H1 (cell line): ENCODE results near the gene S100A10. TPM values are rescaled to one million over a fixed set of nuclear protein-coding genes. Genes with fewer than 3 reads are reported as not detected.

Experiments
- CTCF ChIA-PET: fragments of 300-600 bp; sonication (Branson Sonifier 250); formaldehyde crosslinking; loops from one replicate; lab custom pipeline; 2021; ENCODE audit not compliant: partially characterized antibody; lab: Charles Lee
- POLR2A ChIA-PET: fragments of 300-600 bp; sonication (Branson Sonifier 250); formaldehyde crosslinking; loops from one replicate; lab custom pipeline; 2021; ENCODE audit warnings: inconsistent platforms; ENCODE audit not compliant: partially characterized antibody; lab: Charles Lee
- DNase-seq, 2 experiments: peaks; one replicate each; pipeline versions ENCODE4 v3.0.0 to v3.0.0-alpha.2; 2010 to 2022; ENCODE audit warnings: low spot score in 2 of 2, low read depth in 1 of 2, mixed read lengths in 1 of 2
- FAIRE-seq: peaks from 2 replicates; lab custom pipeline; 2011; peaks lifted over from hg19 to GRCh38; lab: Jason Lieb, UNC
- H2AFZ ChIP-seq: 2 replicates; pipeline ENCODE4 v1.8.1; 2012; ENCODE audit warnings: low read length, inconsistent platforms
- H2AK5ac ChIP-seq: 2 replicates; pipeline ENCODE4 v1.6.1; 2013; ENCODE audit warnings: low read depth, low read length
- H2BK120ac ChIP-seq: replicated peaks from 2 replicates; pipeline ENCODE3; 2013; ENCODE audit warnings: low read depth, low read length, inconsistent platforms
- H2BK12ac ChIP-seq: 2 replicates; pipeline ENCODE4 v1.6.1; 2013; ENCODE audit warnings: low read depth, low read length
- H2BK15ac ChIP-seq: 2 replicates; pipeline ENCODE4 v1.6.1; 2013; ENCODE audit warnings: low read length
- H2BK20ac ChIP-seq: 2 replicates; pipeline ENCODE4 v1.6.1; 2013; ENCODE audit warnings: low read length
- H2BK5ac ChIP-seq: 2 replicates; pipeline ENCODE4 v1.6.1; 2013; ENCODE audit warnings: low read depth, low read length
- H3K14ac ChIP-seq: 2 replicates; pipeline ENCODE4 v1.6.1; 2013; ENCODE audit warnings: inconsistent platforms; ENCODE audit not compliant: insufficient read length
- H3K18ac ChIP-seq: 2 replicates; pipeline ENCODE4 v1.6.1; 2013; ENCODE audit warnings: low read length; ENCODE audit errors: extremely low read depth
- H3K23ac ChIP-seq: 2 replicates; pipeline ENCODE4 v1.6.1; 2013; ENCODE audit warnings: inconsistent platforms; ENCODE audit not compliant: insufficient read length
- H3K23me2 ChIP-seq: 2 replicates; pipeline ENCODE4 v1.6.1; 2013; ENCODE audit warnings: low read depth, low read length
- H3K27ac ChIP-seq: 2 replicates; pipeline ENCODE4 v1.6.1; 2011; ENCODE audit warnings: low read depth, low read length, inconsistent platforms
- H3K27me3 ChIP-seq, 4 experiments: replicated peaks in 1 of 4; 1 replicate in 1 of 4; 2 replicates in 3 of 4; pipeline versions ENCODE4 v1.6.1 to v1.8.1; 2011 to 2013; ENCODE audit warnings: low read length in 3 of 4, mild to moderate bottlenecking in 3 of 4, inconsistent platforms in 2 of 4, mixed read lengths in 2 of 4, moderate library complexity in 1 of 4; ENCODE audit not compliant: control insufficient read depth in 3 of 4, insufficient read depth in 3 of 4; ENCODE audit errors: extremely low read depth in 1 of 4
- H3K36me3 ChIP-seq, 4 experiments: 2 replicates each; pipeline versions ENCODE4 v1.6.1 to v1.8.1; 2011 to 2013; ENCODE audit warnings: mild to moderate bottlenecking in 4 of 4, low read length in 3 of 4, moderate library complexity in 2 of 4, control low read depth in 1 of 4, inconsistent platforms in 1 of 4; ENCODE audit not compliant: insufficient read depth in 4 of 4, control insufficient read depth in 2 of 4
- H3K4ac ChIP-seq: replicated peaks from 2 replicates; pipeline ENCODE3; 2013; ENCODE audit warnings: low read length, low read depth, mixed read lengths, inconsistent platforms; ENCODE audit not compliant: insufficient read length
- H3K4me1 ChIP-seq, 4 experiments: replicated peaks in 1 of 4; 1 replicate in 1 of 4; 2 replicates in 3 of 4; pipeline versions ENCODE4 v1.6.1 to v1.8.1; 2011 to 2013; ENCODE audit warnings: low read length in 3 of 4, inconsistent platforms in 2 of 4, mixed read lengths in 1 of 4; ENCODE audit not compliant: insufficient read depth in 4 of 4, control insufficient read depth in 3 of 4
- H3K4me2 ChIP-seq, 2 experiments: 2 replicates each; pipeline versions ENCODE4 v1.6.1 to v1.8.1; 2011 to 2013; ENCODE audit warnings: low read depth in 2 of 2, low read length in 2 of 2, control low read depth in 1 of 2, inconsistent platforms in 1 of 2, mild to moderate bottlenecking in 1 of 2; ENCODE audit not compliant: insufficient read depth in 1 of 2
- H3K4me3 ChIP-seq, 4 experiments: fragments of 200-600, 300-600 bp in 1 of 4; sonication (generic), shearing (Covaris generic), sonication (Bioruptor Twin) in 1 of 4; 2 replicates each; pipeline versions ENCODE4 v1.5.1 to v1.8.1; 2011 to 2016; ENCODE audit warnings: low read length in 4 of 4, low read depth in 3 of 4, control low read depth in 2 of 4, inconsistent platforms in 2 of 4, mild to moderate bottlenecking in 2 of 4, mixed read lengths in 1 of 4, moderate library complexity in 1 of 4; ENCODE audit not compliant: insufficient read depth in 2 of 4; ENCODE audit errors: extremely low read depth in 1 of 4
- H3K56ac ChIP-seq: replicated peaks from 2 replicates; pipeline ENCODE3; 2013; ENCODE audit warnings: low read depth, mild to moderate bottlenecking, mixed read lengths, low read length, inconsistent platforms; ENCODE audit not compliant: insufficient read length
- H3K79me1 ChIP-seq: 2 replicates; pipeline ENCODE4 v1.6.1; 2013; ENCODE audit warnings: low read depth, low read length, control low read depth
- H3K79me2 ChIP-seq, 2 experiments: 2 replicates each; pipeline versions ENCODE4 v1.6.1 to v1.8.1; 2012 to 2013; ENCODE audit warnings: low read length in 2 of 2, mild to moderate bottlenecking in 2 of 2, inconsistent platforms in 1 of 2; ENCODE audit not compliant: insufficient read depth in 2 of 2, control insufficient read depth in 1 of 2
- H3K9ac ChIP-seq, 4 experiments: replicated peaks in 1 of 4; 1 replicate in 1 of 4; 2 replicates in 3 of 4; pipeline versions ENCODE4 v1.6.1 to v1.8.1; 2011 to 2013; ENCODE audit warnings: low read depth in 3 of 4, low read length in 3 of 4, control low read depth in 2 of 4, mild to moderate bottlenecking in 2 of 4, moderate library complexity in 2 of 4, inconsistent platforms in 1 of 4; ENCODE audit errors: extremely low read depth in 1 of 4
- H3K9me3 ChIP-seq, 2 experiments: 2 replicates each; pipeline versions ENCODE4 v1.6.1 to v1.8.1; 2012 to 2013; ENCODE audit warnings: mild to moderate bottlenecking in 2 of 2, moderate library complexity in 2 of 2, control low read depth in 1 of 2, inconsistent platforms in 1 of 2, low read depth in 1 of 2, low read length in 1 of 2, mixed read lengths in 1 of 2; ENCODE audit not compliant: insufficient read depth in 2 of 2
- H4K20me1 ChIP-seq, 2 experiments: replicated peaks in 1 of 2; 2 replicates each; pipeline versions ENCODE3 to v1.8.1; 2011 to 2013; ENCODE audit warnings: inconsistent platforms in 2 of 2, low read length in 2 of 2, mild to moderate bottlenecking in 1 of 2; ENCODE audit not compliant: insufficient read depth in 2 of 2, control insufficient read depth in 1 of 2
- H4K5ac ChIP-seq: 2 replicates; pipeline ENCODE4 v1.6.1; 2013; ENCODE audit warnings: low read length, low read depth, mixed read lengths, inconsistent platforms; ENCODE audit not compliant: insufficient read length
- H4K8ac ChIP-seq: 2 replicates; pipeline ENCODE4 v1.8.0; 2013; ENCODE audit warnings: mild to moderate bottlenecking, moderate library complexity, low read length, inconsistent platforms; ENCODE audit not compliant: insufficient read depth; ENCODE audit errors: extremely low read depth
- H4K91ac ChIP-seq: replicated peaks from 2 replicates; pipeline ENCODE3; 2013; ENCODE audit warnings: low read length, mixed read lengths, inconsistent platforms; ENCODE audit not compliant: insufficient read length
- ASH2L ChIP-seq: fragments of 200-600, 300-600 bp; sonication (generic); IDR thresholded peaks from one replicate; pipeline ENCODE4 v1.7.1; 2017; ENCODE audit warnings: low read length
- BCL11A ChIP-seq, 2 experiments: IDR thresholded peaks; one replicate each; pipeline ENCODE4 v1.6.1; 2011; ENCODE audit warnings: low read depth in 2 of 2, low read length in 2 of 2, mild to moderate bottlenecking in 2 of 2
- BRCA1 ChIP-seq: IDR thresholded peaks from 2 replicates; pipeline ENCODE4 v1.6.1; 2012; ENCODE audit warnings: low read depth, low read length, improper control_type of control experiment
- CEBPB ChIP-seq: IDR thresholded peaks from 2 replicates; pipeline ENCODE4 v1.6.1; 2012; ENCODE audit warnings: low read depth, low read length
- CREB1 ChIP-seq: IDR thresholded peaks from 2 replicates; pipeline ENCODE4 v1.6.1; 2012; ENCODE audit warnings: inconsistent platforms
- CTBP2 ChIP-seq: IDR thresholded peaks from 2 replicates; pipeline ENCODE4 v1.7.0; 2011; ENCODE audit warnings: borderline replicate concordance, mild to moderate bottlenecking, moderate library complexity, mixed read lengths, low read length; ENCODE audit not compliant: insufficient read depth, insufficient read length
- KDM4A ChIP-seq: IDR thresholded peaks from one replicate; pipeline ENCODE4 v1.7.1; 2012; ENCODE audit warnings: low read depth, mild to moderate bottlenecking, moderate library complexity, low read length, inconsistent platforms; ENCODE audit not compliant: severe bottlenecking
- NANOG ChIP-seq: IDR thresholded peaks from 2 replicates; pipeline ENCODE4 v1.6.1; 2011; ENCODE audit warnings: low read length, low read depth, mild to moderate bottlenecking, inconsistent platforms; ENCODE audit not compliant: insufficient read depth, poor library complexity, severe bottlenecking
- PHF8 ChIP-seq: fragments of 200-600 bp; sonication (generic); conservative IDR thresholded peaks from 2 replicates; pipeline ENCODE4 v1.7.1; 2012; ENCODE audit warnings: low read depth, mild to moderate bottlenecking, inconsistent platforms, low read length, moderate library complexity
- POLR2A ChIP-seq, 2 experiments: IDR thresholded peaks; 1 replicate in 1 of 2; 2 replicates in 1 of 2; pipeline ENCODE4 v1.6.1; 2011; ENCODE audit warnings: low read depth in 2 of 2, low read length in 2 of 2, mild to moderate bottlenecking in 2 of 2; ENCODE audit errors: control extremely low read depth in 1 of 2
- RNF2 ChIP-seq: fragments of 200-900, 300-1000 bp; sonication (generic); IDR thresholded peaks from 2 replicates; pipeline ENCODE4 v1.7.1; 2016; ENCODE audit warnings: borderline replicate concordance, low read depth, mild to moderate bottlenecking, antibody characterized with exemption, low read length; ENCODE audit not compliant: poor library complexity, severe bottlenecking; ENCODE audit errors: missing control alignments
- SIN3A ChIP-seq, 2 experiments: IDR thresholded peaks in 1 of 2; conservative IDR thresholded peaks in 1 of 2; 2 replicates each; pipeline ENCODE4 v1.6.1; 2011 to 2012; ENCODE audit warnings: low read length in 2 of 2, improper control_type of control experiment in 1 of 2, low read depth in 1 of 2, mild to moderate bottlenecking in 1 of 2
- TAF1 ChIP-seq: IDR thresholded peaks from 2 replicates; pipeline ENCODE4 v1.6.1; 2011; ENCODE audit warnings: mild to moderate bottlenecking, low read depth, low read length
- TCF12 ChIP-seq: IDR thresholded peaks from 2 replicates; pipeline ENCODE4 v1.6.1; 2011; ENCODE audit warnings: low read depth, mild to moderate bottlenecking, low read length
- YY1 ChIP-seq: IDR thresholded peaks from 2 replicates; pipeline ENCODE4 v1.6.1; 2011; ENCODE audit warnings: low read depth, mild to moderate bottlenecking, low read length
- WGBS, 2 experiments: shearing (Covaris generic) in 1 of 2; methylation state at CpG; one replicate each; pipeline versions ENCODE4 v1.1.6 to v1.1.7; 2013 to 2015; ENCODE audit warnings: low lambda C conversion rate in 2 of 2, mixed read lengths in 2 of 2, inconsistent platforms in 1 of 2, low coverage in 1 of 2, missing lambda C conversion rate in 1 of 2; ENCODE audit not compliant: insufficient replicate concordance in 2 of 2, insufficient coverage in 1 of 2, insufficient read length in 1 of 2; ENCODE audit errors: extremely low coverage in 1 of 2, missing lambda C conversion rate in 1 of 2; 5-methylcytosine and 5-hydroxymethylcytosine counted together
- polyA plus RNA-seq, 7 experiments: library from polyadenylated mRNA; depleted of rRNA in 3 of 7; stranded (reverse) in 5 of 7; unstranded in 2 of 7; fragments of >200 nt in 5 of 7; fragments of 200-250 nt in 2 of 7; gene quantifications; 1 replicate in 5 of 7; 2 replicates in 1 of 7; 4 replicates in 1 of 7; pipeline versions ENCODE4 v1.2.1 to v1.2.3, GENCODE V29; 2011 to 2013; ENCODE audit warnings: missing spikeins in 2 of 7, mixed read lengths in 2 of 7
- total RNA-seq: library from RNA; stranded (reverse); fragmentation: NEBNext Ultra II Directional; extraction: Animal tissue kit (Norgen Biotek cat#: 25700); gene quantifications from 2 replicates; pipeline ENCODE4 v1.2.1, GENCODE V29; 2021

S100A10 gene
- total and polyA plus RNA-seq, 2 of the 8 experiments (the other 6 are each of a cell fraction or from before 2014, with no cell fraction given): 23.9 to 231 TPM

DNA sequence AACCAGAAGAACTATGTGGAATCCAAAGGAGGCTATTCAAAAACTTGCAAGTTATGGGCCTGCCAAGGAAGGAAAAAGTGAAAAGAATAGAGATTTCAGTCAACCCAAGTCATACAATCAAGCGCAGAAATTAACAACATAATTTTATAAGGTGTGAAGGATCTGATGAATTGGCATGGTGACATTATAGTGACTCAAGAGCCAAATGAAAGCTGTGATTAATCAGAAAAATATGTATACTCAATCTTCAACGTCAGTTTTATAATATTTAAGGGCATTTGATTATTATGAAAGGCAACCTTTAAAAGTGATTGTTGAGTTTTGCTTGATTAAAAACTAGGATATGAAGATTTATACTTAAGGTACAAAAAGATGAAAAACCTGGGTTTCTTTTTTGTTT, 46.5 kb downstream of the S100A10 start:
- no peak overlapping the region for H4K8ac ChIP-seq
- FAIRE-seq: no peak
- H3K27ac ChIP-seq: no peak overlapping the region
- H2AFZ ChIP-seq: no peak overlapping the region
- no peaks in the 10 kb centered on the region for H3K9me3 ChIP-seq
- H3K14ac ChIP-seq: no peak overlapping the region
- no peak overlapping the region for H3K4me3 ChIP-seq
- POLR2A ChIA-PET: no interaction called here
- H3K23ac ChIP-seq: no peak overlapping the region
- no peak overlapping the region for H4K91ac ChIP-seq
- peaks cover 0 to 3% (median 0%) of the 10 kb centered on the region in 4 experiments; a peak in 2 of 7 replicates for H3K4me1 ChIP-seq
- H3K27me3 ChIP-seq: no peaks in the 10 kb centered on the region
- CTCF ChIA-PET: interaction anchor here (1.4 to 3.3 kb wide), 3 partner anchors 12 to 56 kb away, joined by 5 to 20 read pairs (median 15); no protein-coding TSS in a partner anchor
- no peak overlapping the region; the same call in 1 of the 2 replicates for H2BK20ac ChIP-seq
- no peaks in the 10 kb centered on the region for H3K79me1 ChIP-seq
- no peak overlapping the region for H3K4me2 ChIP-seq
- H2AK5ac ChIP-seq: no peak overlapping the region
- H3K79me2 ChIP-seq: no peaks in the 10 kb centered on the region
- 89% methylated on average over 2 of the region's 2 CpGs; no CpG with 5 or more reads in 1 of the 2 experiments for WGBS, 2 experiments
- H3K4ac ChIP-seq: no peak overlapping the region
- H2BK120ac ChIP-seq: no peak overlapping the region
- no peak overlapping the region for H3K56ac ChIP-seq
- H3K23me2 ChIP-seq: no peaks in the 10 kb centered on the region
- H2BK12ac ChIP-seq: 0 out of 2 replicates have a peak overlapping the region, but pooled peaks have one; percentile 30
- H2BK5ac ChIP-seq: no peak overlapping the region
- H3K18ac ChIP-seq: no peak overlapping the region
- H3K36me3 ChIP-seq: no peaks in the 10 kb centered on the region
- no peaks in the 10 kb centered on the region for H4K20me1 ChIP-seq
- no peak overlapping the region for H2BK15ac ChIP-seq
- no peak for DNase-seq
- no peak overlapping the region for H3K9ac ChIP-seq
- no peak for TF ChIP-seq YY1
- no peak for TF ChIP-seq BRCA1
- no peak for TF ChIP-seq CTBP2
- TF ChIP-seq ASH2L: no peak
- TF ChIP-seq CEBPB: no peak
- no peak for TF ChIP-seq NANOG
- TF ChIP-seq TCF12: no peak
- no peak for TF ChIP-seq RNF2
- no peak for TF ChIP-seq CREB1
- no peak for TF ChIP-seq PHF8
- no peak for TF ChIP-seq BCL11A (IDR thresholded peaks at IDR 0.05; ENCODE audit: low read depth in 2 of 2, low read length in 2 of 2)
- TF ChIP-seq POLR2A (IDR thresholded peaks at IDR 0.05; ENCODE audit: control extremely low read depth in 1 of 2, low read depth in 2 of 2, low read length in 2 of 2): no peak
- no peak for TF ChIP-seq SIN3A (conservative IDR thresholded peaks at IDR 0.05 in 1 of 2, IDR thresholded peaks at IDR 0.05 in 1 of 2; ENCODE audit: low read depth in 1 of 2, low read length in 2 of 2)
- TF ChIP-seq TAF1: no peak
- no peak for TF ChIP-seq KDM4A
- H4K5ac ChIP-seq: no peak overlapping the region
